PFSK-1 (cell line): ENCODE data around the gene RGL1.

ENCODE experiments used
- POLR2AphosphoS5 ChIP-seq: IDR thresholded peaks from 2 replicates; pipeline ENCODE4 v1.6.1; 2012; ENCODE audit warnings: low read depth, mild to moderate bottlenecking, control low read depth, low read length, moderate library complexity
- SIN3A ChIP-seq: IDR thresholded peaks from 2 replicates; pipeline ENCODE4 v1.6.1; 2012; ENCODE audit warnings: mild to moderate bottlenecking, low read length, moderate library complexity, borderline replicate concordance; ENCODE audit not compliant: insufficient read depth
- TF ChIP-seq, protein P1 (sequence below), 2 experiments: IDR thresholded peaks; 2 replicates each; pipeline versions ENCODE4 v1.6.1 to v1.8.0; 2011 to 2012; ENCODE audit warnings: low read depth in 2 of 2, low read length in 2 of 2, control low read depth in 1 of 2, inconsistent platforms in 1 of 2, mild to moderate bottlenecking in 1 of 2, moderate library complexity in 1 of 2; ENCODE audit not compliant: insufficient read depth in 1 of 2

DNA sequence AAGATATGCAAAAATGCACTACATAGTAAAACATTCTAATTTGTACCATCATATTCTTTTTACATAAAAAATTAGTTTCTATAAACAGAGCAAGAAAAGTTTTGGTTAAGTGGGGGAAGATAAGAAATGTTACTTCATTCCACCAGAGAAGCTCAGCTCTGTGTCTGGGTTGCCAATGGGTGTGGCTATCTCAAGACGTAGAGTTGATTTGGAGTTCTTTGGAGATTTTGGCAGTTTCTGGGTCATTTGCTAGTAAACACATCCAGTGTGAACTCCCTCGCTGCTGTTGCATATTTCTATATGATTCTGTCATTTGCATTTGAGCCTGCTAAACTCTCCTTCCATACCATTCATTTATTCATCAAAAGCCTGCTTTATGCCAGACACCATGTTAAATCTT, 7.2 kb downstream of the RGL1 start:
- TF ChIP-seq, protein P1, sequence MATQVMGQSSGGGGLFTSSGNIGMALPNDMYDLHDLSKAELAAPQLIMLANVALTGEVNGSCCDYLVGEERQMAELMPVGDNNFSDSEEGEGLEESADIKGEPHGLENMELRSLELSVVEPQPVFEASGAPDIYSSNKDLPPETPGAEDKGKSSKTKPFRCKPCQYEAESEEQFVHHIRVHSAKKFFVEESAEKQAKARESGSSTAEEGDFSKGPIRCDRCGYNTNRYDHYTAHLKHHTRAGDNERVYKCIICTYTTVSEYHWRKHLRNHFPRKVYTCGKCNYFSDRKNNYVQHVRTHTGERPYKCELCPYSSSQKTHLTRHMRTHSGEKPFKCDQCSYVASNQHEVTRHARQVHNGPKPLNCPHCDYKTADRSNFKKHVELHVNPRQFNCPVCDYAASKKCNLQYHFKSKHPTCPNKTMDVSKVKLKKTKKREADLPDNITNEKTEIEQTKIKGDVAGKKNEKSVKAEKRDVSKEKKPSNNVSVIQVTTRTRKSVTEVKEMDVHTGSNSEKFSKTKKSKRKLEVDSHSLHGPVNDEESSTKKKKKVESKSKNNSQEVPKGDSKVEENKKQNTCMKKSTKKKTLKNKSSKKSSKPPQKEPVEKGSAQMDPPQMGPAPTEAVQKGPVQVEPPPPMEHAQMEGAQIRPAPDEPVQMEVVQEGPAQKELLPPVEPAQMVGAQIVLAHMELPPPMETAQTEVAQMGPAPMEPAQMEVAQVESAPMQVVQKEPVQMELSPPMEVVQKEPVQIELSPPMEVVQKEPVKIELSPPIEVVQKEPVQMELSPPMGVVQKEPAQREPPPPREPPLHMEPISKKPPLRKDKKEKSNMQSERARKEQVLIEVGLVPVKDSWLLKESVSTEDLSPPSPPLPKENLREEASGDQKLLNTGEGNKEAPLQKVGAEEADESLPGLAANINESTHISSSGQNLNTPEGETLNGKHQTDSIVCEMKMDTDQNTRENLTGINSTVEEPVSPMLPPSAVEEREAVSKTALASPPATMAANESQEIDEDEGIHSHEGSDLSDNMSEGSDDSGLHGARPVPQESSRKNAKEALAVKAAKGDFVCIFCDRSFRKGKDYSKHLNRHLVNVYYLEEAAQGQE (IDR thresholded peaks at IDR 0.05; ENCODE audit: insufficient read depth in 1 of 2, low read depth in 2 of 2, low read length in 2 of 2): no peak
- TF ChIP-seq POLR2AphosphoS5 (no peak), SIN3A (no peak)
